GM12878 (cell line): ENCODE data around the gene CASS4. TPM values are rescaled to one million over a fixed set of nuclear protein-coding genes. Genes with fewer than 3 reads are reported as not detected.

Experiments
- ATAC-seq: fragments of 200-7000 bp; cut with Tn5 transposase; 3 replicates; pipeline ENCODE4 v1.9.1; 2020; ENCODE audit warnings: mild to moderate bottlenecking, moderate library complexity
- BruUV-seq: library from RNA; stranded (reverse); fragments of 400-500 nt; replicated peaks from 2 replicates; lab custom pipeline; 2021; lab: Mats Ljungman, UMichigan
- CTCF ChIA-PET: fragments of 300-600 bp; sonication (Branson Sonifier 250); formaldehyde crosslinking; extraction: SDS; loops from one replicate; lab custom pipeline; 2021; ENCODE audit warnings: inconsistent platforms; lab: Yijun Ruan, JAX
- POLR2A ChIA-PET: fragments of 350-600 bp; formaldehyde crosslinking; extraction: SDS; loops from one replicate; lab custom pipeline; 2021; ENCODE audit warnings: inconsistent platforms; lab: Charles Lee
- RAD21 ChIA-PET: fragments of 300-600 bp; sonication (Branson Sonifier 250); formaldehyde crosslinking; loops from one replicate; lab custom pipeline; 2023; ENCODE audit warnings: antibody characterized with exemption; ENCODE audit not compliant: unreplicated experiment; lab: Charles Lee
- SMC1A ChIA-PET: fragments of 300-600 bp; sonication (Branson Sonifier 250); formaldehyde crosslinking; loops from one replicate; lab custom pipeline; 2023; ENCODE audit not compliant: unreplicated experiment, uncharacterized antibody; lab: Charles Lee
- DNase-seq: peaks from one replicate; pipeline ENCODE4 v3.0.0-alpha.2; 2011; ENCODE audit warnings: low read depth, low spot score
- FAIRE-seq: peaks from 3 replicates; lab custom pipeline; 2011; peaks lifted over from hg19 to GRCh38; lab: Jason Lieb, UNC
- H2AFZ ChIP-seq: 2 replicates; pipeline ENCODE4 v1.6.0; 2011; ENCODE audit warnings: low read depth, low read length, control low read depth; ENCODE audit not compliant: control insufficient read depth
- H3K27ac ChIP-seq: 2 replicates; pipeline ENCODE4 v1.5.1; 2011; ENCODE audit warnings: control low read depth; ENCODE audit not compliant: control insufficient read depth, insufficient read depth
- H3K27me3 ChIP-seq, 2 experiments: replicated peaks in 1 of 2; 2 replicates each; pipeline versions ENCODE4 v1.6.0 to v1.6.1; 2011; ENCODE audit warnings: low read length in 1 of 2; ENCODE audit not compliant: control insufficient read depth in 2 of 2, insufficient read depth in 2 of 2
- H3K36me3 ChIP-seq, 2 experiments: 2 replicates each; pipeline ENCODE4 v1.5.1; 2011; ENCODE audit warnings: low read length in 1 of 2; ENCODE audit not compliant: control insufficient read depth in 2 of 2, insufficient read depth in 2 of 2
- H3K4me1 ChIP-seq: 2 replicates; pipeline ENCODE4 v1.6.1; 2011; ENCODE audit warnings: mild to moderate bottlenecking, low read length, moderate library complexity, mixed read lengths; ENCODE audit not compliant: control insufficient read depth, insufficient read depth
- H3K4me2 ChIP-seq: 2 replicates; pipeline ENCODE4 v1.6.0; 2011; ENCODE audit warnings: control low read depth; ENCODE audit not compliant: control insufficient read depth, insufficient read depth
- H3K4me3 ChIP-seq: fragments of 200-600 bp; sonication (generic); 2 replicates; pipeline ENCODE4 v1.5.1; 2016
- H3K79me2 ChIP-seq: 2 replicates; pipeline ENCODE4 v1.6.0; 2011; ENCODE audit warnings: low read length; ENCODE audit not compliant: control insufficient read depth, insufficient read depth
- H3K9ac ChIP-seq: 2 replicates; pipeline ENCODE4 v1.8.0; 2011; ENCODE audit warnings: low read length, control low read depth, mixed read lengths; ENCODE audit not compliant: control insufficient read depth, insufficient read depth
- H3K9me3 ChIP-seq: replicated peaks from 3 replicates; pipeline ENCODE4 v1.5.1; 2011; ENCODE audit warnings: mild to moderate bottlenecking, low read length; ENCODE audit not compliant: control insufficient read depth, insufficient read depth
- H4K20me1 ChIP-seq: 2 replicates; pipeline ENCODE4 v1.6.0; 2011; ENCODE audit not compliant: control insufficient read depth, insufficient read depth
- ELK1 ChIP-seq: IDR thresholded peaks from 2 replicates; pipeline ENCODE4 v1.6.1; 2012; ENCODE audit warnings: low read depth, low read length, improper control_type of control experiment
- HCFC1 ChIP-seq: fragments of 150-350 bp; IDR thresholded peaks from 2 replicates; pipeline ENCODE4 v1.6.1; 2014; ENCODE audit warnings: low read length
- JUND ChIP-seq: IDR thresholded peaks from 2 replicates; pipeline ENCODE4 v1.6.1; 2012; ENCODE audit warnings: low read depth, mild to moderate bottlenecking, low read length, improper control_type of control experiment, moderate library complexity
- KDM1A ChIP-seq: fragments of 200-600 bp; sonication (generic); IDR thresholded peaks from 2 replicates; pipeline ENCODE4 v1.6.1; 2016; ENCODE audit warnings: borderline replicate concordance
- MLLT1 ChIP-seq: fragments of 450-650 bp; IDR thresholded peaks from 2 replicates; pipeline ENCODE4 v1.6.1; 2016; ENCODE audit warnings: mild to moderate bottlenecking
- PBX3 ChIP-seq: IDR thresholded peaks from 2 replicates; pipeline ENCODE4 v1.6.1; 2011; ENCODE audit warnings: mild to moderate bottlenecking, low read depth, low read length, moderate library complexity; ENCODE audit not compliant: insufficient replicate concordance
- POLR2AphosphoS5 ChIP-seq: IDR thresholded peaks from 2 replicates; pipeline ENCODE4 v1.6.1; 2011; ENCODE audit warnings: mild to moderate bottlenecking, low read length, inconsistent platforms
- RAD51 ChIP-seq: fragments of 450-650 bp; IDR thresholded peaks from 2 replicates; pipeline ENCODE4 v1.6.1; 2016; ENCODE audit warnings: moderate library complexity, mild to moderate bottlenecking, inconsistent platforms
- RB1 ChIP-seq: fragments of 450-650 bp; formaldehyde crosslinking; IDR thresholded peaks from 2 replicates; pipeline ENCODE4 v1.6.1; 2017; ENCODE audit warnings: mild to moderate bottlenecking, borderline replicate concordance
- SMAD5 ChIP-seq: IDR thresholded peaks from 2 replicates; pipeline ENCODE4 v1.6.1; 2016; ENCODE audit warnings: antibody characterized with exemption, low read depth
- SREBF1 ChIP-seq: IDR thresholded peaks from 2 replicates; pipeline ENCODE4 v1.6.1; 2012; ENCODE audit warnings: mild to moderate bottlenecking, low read length
- ZNF274 ChIP-seq: IDR thresholded peaks from one replicate; pipeline ENCODE4 v1.8.0; 2011; ENCODE audit not compliant: insufficient read length, insufficient read depth
- ZZZ3 ChIP-seq: IDR thresholded peaks from 2 replicates; pipeline ENCODE4 v1.6.1; 2011; ENCODE audit warnings: low read depth; ENCODE audit not compliant: control insufficient read depth, insufficient read length
- WGBS: methylation state at CpG from one replicate; pipeline ENCODE4 v1.1.6; 2016; ENCODE audit warnings: low lambda C conversion rate; ENCODE audit not compliant: insufficient replicate concordance, insufficient coverage; ENCODE audit errors: missing lambda C conversion rate; 5-methylcytosine and 5-hydroxymethylcytosine counted together
- in situ Hi-C: fragments of 300-500 bp; cut with MboI; formaldehyde crosslinking; loops from 9 replicates; pipeline ENCODE4 v1.14.3; 2018; ENCODE audit warnings: mixed read lengths
- intact Hi-C: fragments of 100-400 bp; cut with micrococcal nuclease; formaldehyde crosslinking; loops from one replicate; pipeline ENCODE4 v1.14.2; 2022; ENCODE audit not compliant: unreplicated experiment
- polyA plus RNA-seq, 11 experiments: library from polyadenylated mRNA; depleted of rRNA in 4 of 11; unstranded in 6 of 11; stranded (reverse) in 5 of 11; fragments of >200 nt; fragmentation: Nextera tagmentation in 4 of 11; fragmentation: Illumina TruSeq in 1 of 11; extraction: Ambion mirVana in 4 of 11; extraction: Trizol in 1 of 11; gene quantifications; 1 replicate in 1 of 11; 2 replicates in 10 of 11; pipeline versions ENCODE4 v1.2.1 to v1.2.3, GENCODE V29; 2011 to 2016; ENCODE audit warnings: inconsistent platforms in 2 of 11, missing spikeins in 2 of 11, low read depth in 1 of 11
- total RNA-seq, 4 experiments: library from RNA; depleted of rRNA in 3 of 4; stranded (reverse); fragments of >200 nt in 3 of 4; fragmentation: Illumina TruSeq in 1 of 4; extraction: Trizol in 1 of 4; gene quantifications; 2 replicates each; pipeline versions ENCODE4 v1.2.1 to v1.2.3, GENCODE V29; 2013 to 2021

The CASS4 gene
- total and polyA plus RNA-seq, 10 of the 15 experiments (the other 5 are each of a cell fraction or from before 2014, with no cell fraction given), result 0.04 to 0.24 (median 0.11) TPM; not detected in 1

GRCh38 chr20:56460459-56460858 lies 48.4 kb downstream of the CASS4 start:
- no peaks in the 10 kb centered on the region for H3K27me3 ChIP-seq
- H3K4me2 ChIP-seq, result no peak overlapping the region
- no TSS peak for BruUV-seq
- POLR2A ChIA-PET, result no interaction called here
- no peaks in the 10 kb centered on the region for H3K9me3 ChIP-seq
- CTCF ChIA-PET, result no interaction called here
- H3K9ac ChIP-seq, result no peak overlapping the region
- H3K27ac ChIP-seq, result no peak overlapping the region
- intact Hi-C loops, result no loop called here
- H3K36me3 ChIP-seq, result no peaks in the 10 kb centered on the region
- H3K4me3 ChIP-seq, result no peak overlapping the region
- DNase-seq (no peak), ATAC-seq (peak; percentile 31; the same call in 2 of the 3 replicates), FAIRE-seq (no peak)
- RAD21 ChIA-PET, result no interaction called here
- TF ChIP-seq KDM1A (no peak), HCFC1 (no peak), RB1 (no peak), SMAD5 (no peak), MLLT1 (no peak)
- peaks cover 4% of the 10 kb centered on the region for H3K4me1 ChIP-seq
- WGBS, result 2% methylated on average over 3 of the region's 3 CpGs
- H2AFZ ChIP-seq, result no peak overlapping the region
- H3K79me2 ChIP-seq, result no peaks in the 10 kb centered on the region
- SMC1A ChIA-PET, result no interaction called here
- in situ Hi-C loops, result no loop called here
- no peaks in the 10 kb centered on the region for H4K20me1 ChIP-seq

GRCh38 chr20:56461576-56461975 lies 49.5 kb downstream of the CASS4 start:
- Histone ChIP-seq H3K27me3 (no peaks in the 10 kb centered on the region), H3K36me3 (no peaks in the 10 kb centered on the region), H3K4me3 (no peak overlapping the region), H3K27ac (no peak overlapping the region), H4K20me1 (no peaks in the 10 kb centered on the region), H3K4me2 (no peak overlapping the region), H3K4me1 (peaks cover 9% of the 10 kb centered on the region), H2AFZ (no peak overlapping the region), H3K9ac (no peak overlapping the region), H3K9me3 (no peaks in the 10 kb centered on the region), H3K79me2 (no peaks in the 10 kb centered on the region)
- DNase-seq, result no peak
- FAIRE-seq, result no peak
- ChIA-PET RAD21 (no interaction called here), POLR2A (no interaction called here), SMC1A (no interaction called here), CTCF (no interaction called here)
- no peak for ATAC-seq
- in situ Hi-C loops, result no loop called here
- WGBS, result 15% methylated on average over 3 of the region's 3 CpGs
- intact Hi-C loops, result no loop called here
- BruUV-seq, result no TSS peak
- no peak for TF ChIP-seq SMAD5
- no peak for TF ChIP-seq KDM1A
- no peak for TF ChIP-seq PBX3
- TF ChIP-seq ZZZ3, result no peak
- no peak for TF ChIP-seq POLR2AphosphoS5
- no peak for TF ChIP-seq SREBF1
- TF ChIP-seq RAD51, result no peak
- no peak for TF ChIP-seq JUND
- no peak for TF ChIP-seq ZNF274
- no peak for TF ChIP-seq ELK1
